IMR-90 (cell line): ENCODE data around the gene PITX2. TPM values are rescaled to one million over a fixed set of nuclear protein-coding genes. Genes with fewer than 3 reads are reported as not detected.

Experiments used
- ATAC-seq: fragments of 200-7000 bp; cut with Tn5 transposase; 2 replicates; pipeline ENCODE4 v1.9.1; 2020; ENCODE audit warnings: low read depth, mild to moderate bottlenecking, moderate library complexity
- BruUV-seq: library from RNA; stranded (reverse); fragments of 400-500 nt; replicated peaks from 2 replicates; lab custom pipeline; 2021; lab: Mats Ljungman, UMichigan
- CTCF ChIA-PET: fragments of 300-600 bp; formaldehyde crosslinking; extraction: SDS; loops from one replicate; lab custom pipeline; 2021; ENCODE audit warnings: antibody characterized with exemption; lab: Yijun Ruan, JAX
- POLR2A ChIA-PET: fragments of 300-600 bp; sonication (Branson Sonifier 250); formaldehyde crosslinking; loops from one replicate; lab custom pipeline; 2022; ENCODE audit warnings: antibody characterized with exemption; ENCODE audit not compliant: unreplicated experiment; lab: Charles Lee
- DNase-seq: peaks from one replicate; pipeline ENCODE4 v3.0.0; 2013
- H2AFZ ChIP-seq: replicated peaks from 2 replicates; pipeline ENCODE3; 2013; ENCODE audit warnings: low read length, mild to moderate bottlenecking; ENCODE audit not compliant: poor library complexity
- H2AK5ac ChIP-seq: 2 replicates; pipeline ENCODE4 v1.6.1; 2013; ENCODE audit warnings: low read depth, low read length, inconsistent platforms
- H2AK9ac ChIP-seq: replicated peaks from 2 replicates; pipeline ENCODE3; 2013; ENCODE audit warnings: mild to moderate bottlenecking, low read depth, low read length, moderate library complexity; ENCODE audit not compliant: poor library complexity
- H2BK120ac ChIP-seq: 2 replicates; pipeline ENCODE4 v1.6.1; 2013; ENCODE audit warnings: low read depth, low read length, inconsistent platforms
- H2BK15ac ChIP-seq: 3 replicates; pipeline ENCODE4 v1.6.1; 2013; ENCODE audit warnings: low read depth, low read length, inconsistent platforms
- H2BK20ac ChIP-seq: 2 replicates; pipeline ENCODE4 v1.6.1; 2013; ENCODE audit warnings: low read depth, mild to moderate bottlenecking, inconsistent platforms, low read length, moderate library complexity
- H2BK5ac ChIP-seq: 2 replicates; pipeline ENCODE4 v1.6.1; 2013; ENCODE audit warnings: mild to moderate bottlenecking, low read depth, low read length, inconsistent platforms; ENCODE audit not compliant: poor library complexity, severe bottlenecking
- H3K14ac ChIP-seq: replicated peaks from 2 replicates; pipeline ENCODE4 v1.6.1; 2013; ENCODE audit warnings: low read depth, low read length, inconsistent platforms
- H3K18ac ChIP-seq: 2 replicates; pipeline ENCODE4 v1.6.1; 2013; ENCODE audit warnings: low read depth, low read length, control low read depth
- H3K23ac ChIP-seq: 2 replicates; pipeline ENCODE4 v1.6.1; 2013; ENCODE audit warnings: low read depth, low read length, inconsistent platforms
- H3K27ac ChIP-seq: 2 replicates; pipeline ENCODE4 v1.5.1; 2013; ENCODE audit warnings: mild to moderate bottlenecking, control low read depth, low read length; ENCODE audit not compliant: insufficient read depth
- H3K27me3 ChIP-seq: 2 replicates; pipeline ENCODE4 v1.6.1; 2013; ENCODE audit warnings: low read length; ENCODE audit not compliant: control insufficient read depth, insufficient read depth
- H3K36me3 ChIP-seq: 2 replicates; pipeline ENCODE4 v1.6.1; 2013; ENCODE audit warnings: low read length, mixed read lengths; ENCODE audit not compliant: control insufficient read depth, insufficient read depth
- H3K4ac ChIP-seq: 2 replicates; pipeline ENCODE4 v1.6.1; 2013; ENCODE audit warnings: low read depth, low read length, inconsistent platforms
- H3K4me1 ChIP-seq: 2 replicates; pipeline ENCODE4 v1.6.1; 2013; ENCODE audit warnings: low read length, mixed read lengths; ENCODE audit not compliant: control insufficient read depth, insufficient read depth
- H3K4me2 ChIP-seq: 2 replicates; pipeline ENCODE4 v1.6.1; 2013; ENCODE audit warnings: low read depth, mild to moderate bottlenecking, control low read depth, low read length, moderate library complexity
- H3K4me3 ChIP-seq: 2 replicates; pipeline ENCODE4 v1.5.1; 2013; ENCODE audit warnings: low read depth, mild to moderate bottlenecking, control low read depth, low read length, moderate library complexity; ENCODE audit not compliant: insufficient read depth
- H3K56ac ChIP-seq: 2 replicates; pipeline ENCODE4 v1.6.1; 2013; ENCODE audit warnings: low read length, inconsistent platforms; ENCODE audit not compliant: insufficient read depth; ENCODE audit errors: extremely low read depth
- H3K79me1 ChIP-seq, 2 experiments: 2 replicates each; pipeline ENCODE4 v1.6.1; 2013; ENCODE audit warnings: low read length in 2 of 2, inconsistent platforms in 1 of 2, low read depth in 1 of 2
- H3K9ac ChIP-seq: 2 replicates; pipeline ENCODE4 v1.6.1; 2013; ENCODE audit warnings: low read depth, low read length, control low read depth
- H3K9me1 ChIP-seq: 2 replicates; pipeline ENCODE4 v1.6.1; 2013; ENCODE audit warnings: low read length, inconsistent platforms; ENCODE audit not compliant: insufficient read depth
- H3K9me3 ChIP-seq: 2 replicates; pipeline ENCODE4 v1.6.1; 2013; ENCODE audit warnings: low read length; ENCODE audit not compliant: control insufficient read depth, insufficient read depth
- H4K20me1 ChIP-seq: 2 replicates; pipeline ENCODE4 v1.6.1; 2013; ENCODE audit warnings: low read length, inconsistent platforms; ENCODE audit not compliant: insufficient read depth
- H4K5ac ChIP-seq: 2 replicates; pipeline ENCODE4 v1.6.1; 2013; ENCODE audit warnings: mild to moderate bottlenecking, low read depth, low read length, control low read depth
- H4K8ac ChIP-seq, 2 experiments: 2 replicates each; pipeline ENCODE4 v1.6.1; 2013; ENCODE audit warnings: low read depth in 2 of 2, low read length in 2 of 2, control low read depth in 1 of 2, inconsistent platforms in 1 of 2
- H4K91ac ChIP-seq: 2 replicates; pipeline ENCODE4 v1.6.1; 2013; ENCODE audit warnings: low read depth, low read length, inconsistent platforms; ENCODE audit not compliant: insufficient read depth
- CHD1 ChIP-seq: IDR thresholded peaks from 2 replicates; pipeline ENCODE4 v1.6.1; 2012; ENCODE audit warnings: low read depth, low read length, improper control_type of control experiment
- FOS ChIP-seq: fragments of 150-350 bp; IDR thresholded peaks from 2 replicates; pipeline ENCODE4 v1.6.1; 2016; ENCODE audit warnings: low read depth, low read length
- MXI1 ChIP-seq: IDR thresholded peaks from 2 replicates; pipeline ENCODE4 v1.6.1; 2012; ENCODE audit warnings: low read depth, mild to moderate bottlenecking, low read length, moderate library complexity, borderline replicate concordance
- RAD21 ChIP-seq: IDR thresholded peaks from 2 replicates; pipeline ENCODE4 v1.6.1; 2012; ENCODE audit warnings: low read length, improper control_type of control experiment
- SMC3 ChIP-seq: fragments of 150-350 bp; IDR thresholded peaks from 2 replicates; pipeline ENCODE4 v1.6.1; 2016; ENCODE audit warnings: low read depth, mild to moderate bottlenecking, antibody characterized with exemption, low read length, moderate library complexity
- WGBS, 2 experiments: methylation state at CpG; one replicate each; pipeline versions ENCODE4 v1.1.5 to v1.1.7; 2013; ENCODE audit warnings: missing lambda C conversion rate in 2 of 2; ENCODE audit not compliant: insufficient read length in 1 of 2; ENCODE audit errors: extremely low coverage in 2 of 2; 5-methylcytosine and 5-hydroxymethylcytosine counted together
- dilution Hi-C: fragments of 300-500 bp; cut with HindIII; formaldehyde crosslinking; loops from one replicate; pipeline ENCODE4 v1.14.3; 2018; ENCODE audit warnings: low sequenced_read_pairs; ENCODE audit not compliant: unreplicated experiment
- in situ Hi-C: fragments of 300-500 bp; cut with MboI; formaldehyde crosslinking; loops from 3 replicates; pipeline ENCODE4 v1.14.3; 2019; ENCODE audit warnings: low sequenced_read_pairs, inconsistent platforms, mixed read lengths
- intact Hi-C: fragments of 100-400 bp; cut with micrococcal nuclease; formaldehyde crosslinking; loops from 2 replicates; pipeline ENCODE4 v1.10.0; 2022
- polyA plus RNA-seq, 3 experiments: library from polyadenylated mRNA; depleted of rRNA; stranded (reverse); fragments of >200 nt; gene quantifications; 2 replicates each; pipeline ENCODE4 v1.2.3, GENCODE V29; 2012; ENCODE audit warnings: low replicate concordance in 1 of 3
- total RNA-seq: library from RNA; depleted of rRNA; stranded (reverse); fragments of >200 nt; gene quantifications from 2 replicates; pipeline ENCODE4 v1.2.3, GENCODE V29; 2012
- TF ChIP-seq, protein P1 (sequence below): conservative IDR thresholded peaks from 2 replicates; pipeline ENCODE4 v1.5.1; 2012; ENCODE audit warnings: mild to moderate bottlenecking, low read depth, low read length, improper control_type of control experiment
- TF ChIP-seq, protein P2 (sequence below): fragments of 150-350 bp; IDR thresholded peaks from 2 replicates; pipeline ENCODE4 v1.6.1; 2016; ENCODE audit warnings: low read depth, mild to moderate bottlenecking, low read length, moderate library complexity, borderline replicate concordance

PITX2 gene
- total and polyA plus RNA-seq, 2 of the 4 experiments (the other 2 are of a cell fraction) = 3.0 to 6.3 TPM

GRCh38 chr4:110639207-110640090 is 16.6 kb upstream of the PITX2 start (continued):
- TF ChIP-seq CHD1 (no peak), MXI1 (no peak)

- no peak overlapping the region for H2BK15ac ChIP-seq
- peaks cover 81% of the 10 kb centered on the region for H3K27me3 ChIP-seq
- no peak overlapping the region for H2BK120ac ChIP-seq
- BruUV-seq = no TSS peak
- no CpG with 5 or more reads among the region's 10 CpGs for WGBS, 2 experiments
- no peak overlapping the region for H3K4me3 ChIP-seq
- H4K8ac ChIP-seq = no peak overlapping the region
- no peak overlapping the region for H3K14ac ChIP-seq
- H3K18ac ChIP-seq = no peak overlapping the region
- H3K27ac ChIP-seq = no peak overlapping the region
- H3K4ac ChIP-seq = no peak overlapping the region
- no peak overlapping the region for H2AK9ac ChIP-seq
- ChIA-PET CTCF (no interaction called here), POLR2A (no interaction called here)
- H3K36me3 ChIP-seq = no peaks in the 10 kb centered on the region
- no peak overlapping the region for H3K23ac ChIP-seq
- H3K9me1 ChIP-seq = no peaks in the 10 kb centered on the region
- no peaks in the 10 kb centered on the region for H3K79me1 ChIP-seq
- H2BK5ac ChIP-seq = no peak overlapping the region
- H2BK20ac ChIP-seq = no peak overlapping the region
- intact Hi-C loops (loop anchor here (10.0 kb wide), 1 partner anchor 727 kb away; no protein-coding TSS in a partner anchor), dilution Hi-C loops (no loop called here), in situ Hi-C loops (loop anchor here (5.0 to 25.0 kb wide), 3 partner anchors 319 to 1399 kb away; no protein-coding TSS in a partner anchor)
- H3K56ac ChIP-seq = no peak overlapping the region
- H2AK5ac ChIP-seq = no peak overlapping the region
- no peak for DNase-seq
- TF ChIP-seq RAD21 (no peak), FOS (no peak), SMC3 (no peak)
- TF ChIP-seq, protein P1, sequence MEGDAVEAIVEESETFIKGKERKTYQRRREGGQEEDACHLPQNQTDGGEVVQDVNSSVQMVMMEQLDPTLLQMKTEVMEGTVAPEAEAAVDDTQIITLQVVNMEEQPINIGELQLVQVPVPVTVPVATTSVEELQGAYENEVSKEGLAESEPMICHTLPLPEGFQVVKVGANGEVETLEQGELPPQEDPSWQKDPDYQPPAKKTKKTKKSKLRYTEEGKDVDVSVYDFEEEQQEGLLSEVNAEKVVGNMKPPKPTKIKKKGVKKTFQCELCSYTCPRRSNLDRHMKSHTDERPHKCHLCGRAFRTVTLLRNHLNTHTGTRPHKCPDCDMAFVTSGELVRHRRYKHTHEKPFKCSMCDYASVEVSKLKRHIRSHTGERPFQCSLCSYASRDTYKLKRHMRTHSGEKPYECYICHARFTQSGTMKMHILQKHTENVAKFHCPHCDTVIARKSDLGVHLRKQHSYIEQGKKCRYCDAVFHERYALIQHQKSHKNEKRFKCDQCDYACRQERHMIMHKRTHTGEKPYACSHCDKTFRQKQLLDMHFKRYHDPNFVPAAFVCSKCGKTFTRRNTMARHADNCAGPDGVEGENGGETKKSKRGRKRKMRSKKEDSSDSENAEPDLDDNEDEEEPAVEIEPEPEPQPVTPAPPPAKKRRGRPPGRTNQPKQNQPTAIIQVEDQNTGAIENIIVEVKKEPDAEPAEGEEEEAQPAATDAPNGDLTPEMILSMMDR = no peak
- TF ChIP-seq, protein P2, sequence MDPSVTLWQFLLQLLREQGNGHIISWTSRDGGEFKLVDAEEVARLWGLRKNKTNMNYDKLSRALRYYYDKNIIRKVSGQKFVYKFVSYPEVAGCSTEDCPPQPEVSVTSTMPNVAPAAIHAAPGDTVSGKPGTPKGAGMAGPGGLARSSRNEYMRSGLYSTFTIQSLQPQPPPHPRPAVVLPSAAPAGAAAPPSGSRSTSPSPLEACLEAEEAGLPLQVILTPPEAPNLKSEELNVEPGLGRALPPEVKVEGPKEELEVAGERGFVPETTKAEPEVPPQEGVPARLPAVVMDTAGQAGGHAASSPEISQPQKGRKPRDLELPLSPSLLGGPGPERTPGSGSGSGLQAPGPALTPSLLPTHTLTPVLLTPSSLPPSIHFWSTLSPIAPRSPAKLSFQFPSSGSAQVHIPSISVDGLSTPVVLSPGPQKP = no peak
- H2AFZ ChIP-seq = no peak overlapping the region
- no peak overlapping the region for H4K91ac ChIP-seq
- peaks cover 2% of the 10 kb centered on the region; the same call in 1 of the 2 replicates for H3K4me1 ChIP-seq
- no peak for ATAC-seq
- H4K20me1 ChIP-seq = 0 out of 2 replicates have a peak, but pooled peaks cover 5% of the 10 kb centered on the region
- no peak overlapping the region for H4K5ac ChIP-seq
- peaks cover 7% of the 10 kb centered on the region for H3K9me3 ChIP-seq
- H3K9ac ChIP-seq = no peak overlapping the region
- no peak overlapping the region for H3K4me2 ChIP-seq
Observed at GRCh38 chr4:110638089-110638746, 15.3 kb upstream of the PITX2 start.
